Limb (tissue), 2 donors: Measurements from ENCODE around the gene MARCHF7.
"Not testable (repeated sequence)": the region's sequence is repeated elsewhere in the genome, so short reads cannot be mapped to it uniquely, and the experiment has no call there.

Source experiments
- DNase-seq, 2 donors: peaks; one replicate each; pipeline ENCODE4 v3.0.0-alpha.2; 2016; ENCODE audit errors: extremely low spot score in 2 of 2

The MARCHF7 gene

GRCh38 chr2:159712143-159712928, at the start of gene MARCHF7:
TSS of gene MARCHF7 (plus strand) at chr2:159712506. CDS start at chr2:159729023, 16,517 bp downstream.
- DNase-seq, result peak; percentile 91 to 99

DNA sequence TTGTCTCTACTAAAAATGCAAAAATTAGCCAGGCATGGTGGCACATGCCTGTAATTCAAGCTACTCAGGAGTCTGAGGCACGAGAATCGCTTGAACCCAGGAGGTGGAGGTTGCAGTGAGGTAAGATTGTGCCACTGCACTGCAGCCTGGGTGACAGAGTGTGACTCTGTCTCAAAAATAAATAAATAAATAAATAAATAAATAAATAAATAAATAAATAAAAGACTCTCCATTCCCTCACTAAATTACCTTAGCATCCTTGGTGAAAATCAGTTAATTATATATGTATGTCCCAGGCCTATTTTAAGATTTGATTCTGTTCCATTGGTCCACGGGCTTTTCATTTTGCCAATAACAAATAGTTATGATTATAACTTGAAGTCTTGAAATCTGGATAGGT, 44.9 kb upstream of the MARCHF7 start:
- DNase-seq, result not testable (repeated sequence)

GRCh38 chr2:159671047-159671446, 41.3 kb upstream of the MARCHF7 start:
- DNase-seq, result no peak

DNA sequence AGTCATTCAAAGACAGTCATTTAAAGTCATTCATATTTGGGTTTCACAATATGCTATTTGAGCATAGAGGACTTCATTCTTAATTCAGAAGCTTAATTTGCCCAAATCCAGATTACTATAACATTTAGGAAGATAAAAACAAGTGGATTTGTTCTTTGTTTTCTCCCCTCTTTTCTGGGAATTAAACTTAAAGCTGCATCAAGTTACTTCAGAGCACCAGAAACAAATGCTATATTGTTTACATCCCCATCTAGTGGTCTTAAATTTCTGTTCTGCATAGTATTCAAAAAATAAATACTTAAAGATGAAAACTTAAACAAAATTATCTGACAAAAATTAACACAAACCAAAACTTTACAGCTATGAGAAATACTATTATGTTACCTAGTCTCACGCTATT, 34.7 kb upstream of the MARCHF7 start:
- peak in 1 of 2 donors; percentile 21 for DNase-seq

- no peak for DNase-seq
Measured at GRCh38 chr2:159680692-159681091, 31.6 kb upstream of the MARCHF7 start.

DNA sequence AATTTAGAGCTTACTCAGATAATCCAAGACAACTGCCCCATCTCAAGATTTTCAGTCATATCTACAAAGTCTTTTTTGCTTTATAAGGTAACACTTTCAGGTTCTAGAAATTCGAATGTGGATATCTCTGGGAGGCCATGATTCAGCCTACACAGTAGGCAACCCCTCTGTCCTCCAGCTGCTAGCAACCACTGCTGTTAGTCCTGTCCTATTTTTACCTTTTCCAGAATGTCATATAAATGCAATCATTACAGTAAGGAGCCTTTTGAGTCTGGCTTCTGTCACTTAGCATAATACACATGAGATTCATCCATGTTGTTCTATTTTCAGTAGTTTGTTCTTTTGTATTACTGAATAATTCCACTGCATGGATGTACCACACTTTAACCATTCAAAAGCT, 28.5 kb upstream of the MARCHF7 start:
- DNase-seq, result no peak

DNA sequence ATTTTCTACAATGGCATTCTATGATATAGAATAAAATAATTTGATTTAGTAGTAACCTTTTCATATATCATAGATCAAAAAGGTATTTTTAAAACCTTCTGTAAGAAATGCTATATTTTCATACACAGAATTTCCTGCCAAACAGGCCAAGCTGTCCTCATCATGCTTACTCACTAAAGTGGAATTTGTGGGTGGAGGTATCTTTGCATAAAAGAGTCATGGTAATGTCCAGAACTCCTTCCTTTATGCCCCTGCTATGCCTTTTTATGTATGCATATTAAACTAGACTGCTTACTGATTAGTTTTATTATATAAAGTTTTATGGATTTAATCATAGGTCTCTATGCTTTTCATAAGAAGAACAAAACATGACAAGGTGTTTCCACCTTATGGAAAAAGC, 27.5 kb upstream of the MARCHF7 start:
- no peak for DNase-seq

- no peak for DNase-seq
Measured at GRCh38 chr2:159694500-159695040, 17.7 kb upstream of the MARCHF7 start.

- DNase-seq, result no peak
Measured at GRCh38 chr2:159695795-159696448, 16.4 kb upstream of the MARCHF7 start.

DNA sequence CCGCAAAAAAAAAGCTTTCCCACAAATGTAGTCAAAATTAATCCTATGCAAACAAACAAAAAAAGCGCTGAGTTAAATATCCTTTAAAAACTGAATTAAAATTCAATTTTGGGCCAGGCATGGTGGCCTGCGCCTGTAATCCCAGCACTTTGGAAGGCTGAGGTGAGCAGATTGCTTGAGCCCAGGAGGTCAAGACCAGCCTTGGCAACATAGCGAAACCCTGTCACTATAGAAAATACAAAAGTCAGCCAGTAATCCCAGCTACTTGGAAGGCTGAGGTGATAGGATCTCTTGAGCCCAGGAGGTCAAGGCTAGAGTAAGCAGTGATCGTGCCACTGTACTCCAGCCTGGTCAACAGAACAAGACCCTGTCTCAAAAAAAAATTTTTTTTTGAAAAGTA, 8.8 kb upstream of the MARCHF7 start:
- DNase-seq, result no peak

- no peak for DNase-seq
Measured at GRCh38 chr2:159706385-159706980, 5.8 kb upstream of the MARCHF7 start.

DNA sequence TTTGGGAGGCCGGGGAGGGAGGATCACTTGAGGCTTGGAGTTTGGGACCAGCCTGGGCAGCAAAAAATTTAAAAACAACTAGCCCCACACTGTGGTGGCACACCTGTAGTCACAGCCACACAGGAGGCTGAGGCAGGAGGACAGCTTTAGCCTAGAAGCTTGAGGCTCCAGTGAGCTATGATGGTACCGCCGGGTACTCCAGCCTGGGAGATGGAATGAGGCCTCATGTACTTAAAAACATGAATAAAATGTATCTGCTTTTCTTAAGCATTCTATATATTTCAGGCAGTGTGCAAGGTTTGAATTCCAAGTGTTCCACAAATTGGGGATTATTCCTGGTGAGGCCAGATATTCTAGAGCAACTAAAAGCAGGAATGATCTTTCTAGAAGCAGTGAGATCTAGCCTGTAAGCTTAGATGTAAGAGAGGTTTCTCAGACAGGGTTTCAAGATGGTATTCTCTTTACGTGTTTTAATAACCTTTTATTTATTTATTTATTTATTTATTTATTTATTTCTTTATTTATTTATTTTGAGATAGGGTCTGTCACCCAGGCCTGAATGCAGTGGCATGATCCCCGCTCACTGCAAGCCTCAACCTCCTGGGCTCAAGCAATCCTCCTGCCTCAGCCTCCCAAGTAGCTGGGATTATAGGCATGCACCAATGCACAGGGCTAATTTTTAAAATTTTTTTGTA, 4.1 kb upstream of the MARCHF7 start:
- DNase-seq, result no peak

GRCh38 chr2:159710601-159711180, 1.6 kb upstream of the MARCHF7 start:
- DNase-seq, result no peak

DNA sequence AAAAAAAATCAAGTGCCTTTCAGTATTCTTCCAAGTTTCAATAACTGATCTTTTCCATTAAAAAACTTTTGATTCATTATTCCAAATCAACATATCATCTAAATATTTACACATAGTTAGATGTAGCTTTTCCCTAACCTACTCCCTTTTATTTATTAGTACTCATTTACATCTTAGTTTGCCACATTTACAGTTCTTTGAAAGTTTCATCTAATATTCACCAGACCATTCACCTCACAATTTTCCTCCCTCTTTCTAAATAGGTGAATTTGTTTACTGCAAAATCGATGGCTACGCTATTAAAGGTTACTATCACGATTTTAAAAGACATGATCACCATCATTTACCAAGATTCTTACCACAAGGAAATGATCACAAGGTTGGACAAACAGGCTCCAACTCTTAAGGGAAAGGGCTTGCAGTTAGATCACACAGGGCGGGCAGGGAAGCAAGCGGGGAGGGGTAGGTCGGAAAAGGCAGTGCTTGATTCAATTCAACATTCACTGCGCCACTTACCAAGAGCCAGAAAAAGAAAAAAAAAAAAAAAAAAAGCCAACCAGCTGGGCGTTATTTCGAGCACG, 654 bp upstream of the MARCHF7 start:
- no peak for DNase-seq

DNA sequence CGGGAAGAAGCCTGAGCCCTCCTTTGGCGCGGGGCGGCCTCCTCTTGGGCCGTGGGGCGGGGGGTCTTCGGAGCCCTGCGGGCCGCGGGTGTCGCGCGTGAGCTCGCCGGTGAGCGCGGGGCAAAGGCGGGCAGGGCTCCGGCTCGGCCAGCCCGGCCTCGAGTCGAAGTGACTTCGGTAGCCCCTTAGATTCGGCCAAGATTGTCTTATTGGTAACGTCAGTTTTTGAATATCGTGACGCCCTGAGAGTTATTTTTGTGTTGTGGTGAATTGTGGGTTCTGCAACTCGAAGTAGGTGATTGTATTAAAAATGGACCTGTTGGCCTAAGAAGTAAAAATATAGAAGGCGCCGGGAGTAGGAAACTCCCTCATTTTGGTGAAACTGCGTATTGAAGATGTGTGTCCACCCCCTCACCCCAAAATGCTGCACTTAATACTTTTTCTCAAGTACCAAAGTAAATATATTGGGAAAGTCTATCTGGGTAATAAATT, 669 bp downstream of the MARCHF7 start:
- DNase-seq, result peak in 1 of 2 donors; percentile 7

- DNase-seq, result no peak
Measured at GRCh38 chr2:159713631-159714246, 1.4 kb downstream of the MARCHF7 start.

DNA sequence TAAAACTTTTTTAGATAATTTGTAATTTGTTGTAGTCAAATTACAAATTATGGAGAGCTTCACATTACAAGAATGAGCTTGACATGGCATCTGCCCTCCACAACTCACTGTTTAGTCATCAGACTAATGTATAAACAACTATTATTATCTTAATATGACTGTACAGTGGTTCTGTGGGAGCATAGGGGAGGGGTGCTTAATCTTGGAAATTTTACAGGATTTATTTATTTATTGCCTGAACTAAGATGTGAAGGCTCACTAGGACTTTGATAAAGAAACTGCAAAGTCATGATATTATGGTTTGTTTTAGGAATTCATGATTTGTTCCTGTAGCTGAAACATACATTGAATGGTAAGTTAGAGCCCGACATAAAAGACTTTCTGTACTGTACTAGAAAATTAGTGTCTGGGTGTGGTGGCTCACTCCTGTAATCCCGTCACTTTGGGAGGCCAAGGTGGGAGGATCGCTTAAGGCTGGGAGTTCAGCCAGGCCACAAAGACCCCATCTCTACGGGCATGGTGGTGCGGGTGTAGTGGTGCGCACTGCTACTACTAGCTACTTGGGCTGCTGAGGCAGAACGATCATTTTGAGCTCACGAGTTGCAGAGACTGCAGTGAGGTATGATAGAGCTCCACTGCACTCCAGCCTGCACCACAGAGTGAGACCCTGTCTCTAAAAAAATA, 2.1 kb downstream of the MARCHF7 start:
- DNase-seq, result no peak

- DNase-seq, result no peak
Measured at GRCh38 chr2:159715451-159715850, 3.1 kb downstream of the MARCHF7 start.

DNA sequence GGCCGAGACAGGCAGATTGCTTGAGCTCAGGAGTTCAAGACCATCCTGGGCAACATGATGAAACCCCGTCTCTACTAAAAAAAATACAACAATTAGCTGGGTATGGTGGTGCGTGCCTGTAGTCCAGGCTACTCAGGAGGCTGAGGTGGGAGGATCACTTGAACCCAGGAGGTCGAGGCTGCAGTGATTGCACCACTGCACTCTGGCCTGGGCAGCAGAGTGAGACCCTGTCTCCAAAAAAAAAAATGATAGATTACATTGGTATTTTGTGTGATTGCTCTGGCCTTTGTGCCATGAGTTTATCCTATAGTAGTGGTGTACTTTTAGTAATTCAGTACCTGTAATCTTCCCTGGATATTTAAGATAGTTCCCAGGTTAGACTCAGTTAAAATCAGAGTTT, 4.1 kb downstream of the MARCHF7 start:
- not testable (repeated sequence) for DNase-seq

GRCh38 chr2:159716857-159717256, 4.6 kb downstream of the MARCHF7 start:
- DNase-seq, result no peak
